NCI-H1694 treated with DMSO at 0.1 percent for 48 hours (cell line): ENCODE results near the gene TEDC2.
"Not testable (repeated sequence)": the region's sequence is repeated elsewhere in the genome, so short reads cannot be mapped to it uniquely, and the experiment has no call there.

ENCODE experiments used
- DNase-seq: peaks from one replicate; lab custom pipeline; 2025; lab: John Stamatoyannopoulos, UW

The TEDC2 gene

DNA sequence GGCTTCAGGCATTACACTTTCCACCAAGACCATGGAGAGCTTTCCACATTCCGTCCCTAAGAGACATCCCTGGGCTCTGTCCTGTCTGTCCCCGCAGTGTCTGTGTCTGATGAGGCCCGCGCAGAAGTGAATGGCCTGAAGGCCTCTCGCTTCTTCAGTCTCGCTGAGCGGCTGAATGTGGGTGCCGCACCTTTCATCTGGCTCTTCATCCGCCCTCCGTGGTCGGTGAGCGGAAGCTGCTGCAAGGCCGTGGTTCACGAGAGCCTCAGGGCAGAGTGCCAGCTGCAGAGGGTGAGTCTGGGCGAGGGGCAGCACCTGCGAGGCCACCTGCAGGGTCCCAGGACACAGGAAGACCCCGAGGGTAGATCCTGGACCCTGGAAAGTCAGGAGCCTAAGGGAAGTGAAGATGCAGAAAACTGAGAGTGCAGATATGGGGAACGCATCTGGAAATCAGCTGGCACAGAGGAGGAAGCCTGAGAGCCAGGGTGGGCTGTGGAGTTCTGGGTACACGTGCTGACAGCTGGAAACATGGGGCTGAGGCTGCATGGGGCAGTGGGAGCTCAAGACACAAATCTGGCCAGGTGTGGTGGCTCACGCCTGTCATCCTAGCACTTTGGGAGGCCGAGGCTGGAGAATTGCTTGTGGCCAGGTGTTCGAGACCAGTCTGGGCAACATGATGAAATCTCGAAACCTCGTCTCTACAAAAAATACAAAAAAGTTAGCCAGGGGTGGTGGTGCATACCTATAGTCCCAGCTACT, 22.7 kb upstream of the TEDC2 start:
- DNase-seq: no peak

DNA sequence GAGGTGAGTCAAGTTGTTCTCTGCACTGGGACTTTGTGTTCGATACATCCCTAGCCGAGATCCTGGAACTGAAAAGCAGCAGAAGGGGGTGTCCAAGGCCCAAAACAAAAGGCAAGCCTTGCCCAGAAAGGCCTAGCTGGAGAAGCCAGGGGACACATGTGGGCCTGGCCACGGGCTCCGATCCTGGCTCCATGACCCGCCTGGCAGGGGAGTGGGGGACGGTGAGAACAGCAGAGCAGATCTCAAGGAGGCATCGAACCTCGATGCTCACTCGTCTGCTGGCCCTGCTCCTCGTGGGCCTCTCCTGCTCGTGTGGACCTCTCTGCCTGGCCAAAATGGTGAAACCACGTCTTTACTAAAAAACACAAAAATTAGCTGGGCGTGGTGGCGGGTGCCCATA, 21.8 kb upstream of the TEDC2 start:
- no peak for DNase-seq

DNA sequence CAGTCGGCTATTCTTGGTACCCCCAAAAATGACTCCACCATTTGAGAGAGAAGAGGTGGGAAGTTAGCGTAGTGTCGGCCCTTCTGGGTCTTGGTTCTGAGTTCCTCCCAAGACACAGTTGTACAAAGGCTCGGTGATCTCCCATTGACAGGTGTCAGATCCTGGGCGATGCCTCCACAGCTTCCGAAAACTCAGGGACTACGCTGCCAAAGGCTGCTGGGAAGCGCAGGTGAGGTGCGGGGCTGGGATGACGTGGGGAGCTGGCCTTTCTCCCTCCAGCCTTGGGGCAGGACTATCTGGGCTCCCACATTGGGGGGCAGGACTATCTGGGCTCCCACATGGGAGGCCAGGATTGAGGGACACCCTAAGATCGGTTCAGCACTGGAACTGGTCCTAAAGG, 20.3 kb upstream of the TEDC2 start:
- no peak for DNase-seq

DNA sequence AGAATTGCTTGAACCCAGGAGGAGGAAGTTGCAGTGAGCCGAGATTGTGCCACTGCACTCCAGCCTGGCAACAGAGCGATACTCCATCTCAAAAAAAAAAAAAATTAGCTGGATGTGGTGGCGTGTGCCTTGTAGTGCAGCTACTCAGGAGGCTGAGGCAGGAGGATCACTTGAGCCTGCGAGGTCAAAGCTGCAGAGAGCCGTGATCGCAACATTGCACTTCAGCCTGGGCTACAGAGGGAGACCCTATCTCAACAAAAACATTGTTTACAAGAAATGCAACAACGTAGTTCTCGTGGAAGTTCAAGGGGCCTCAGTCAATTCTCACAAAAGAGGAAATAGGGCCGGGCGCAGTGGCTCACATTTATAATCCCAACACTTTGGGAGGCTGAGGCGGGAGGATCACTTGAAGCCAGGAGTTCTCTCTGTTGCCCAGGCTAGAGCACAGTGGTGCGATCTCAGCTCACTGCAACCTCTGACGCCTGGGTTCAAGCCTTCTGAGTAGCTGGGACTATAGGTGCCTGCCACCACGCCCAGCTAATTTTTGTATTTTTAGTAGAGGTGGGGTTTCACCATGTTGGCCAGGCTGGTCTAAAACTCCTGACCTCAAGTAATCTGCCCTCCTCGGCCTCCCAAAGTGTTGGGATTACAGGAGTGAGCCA, 18.6 kb upstream of the TEDC2 start:
- not testable (repeated sequence) for DNase-seq

DNA sequence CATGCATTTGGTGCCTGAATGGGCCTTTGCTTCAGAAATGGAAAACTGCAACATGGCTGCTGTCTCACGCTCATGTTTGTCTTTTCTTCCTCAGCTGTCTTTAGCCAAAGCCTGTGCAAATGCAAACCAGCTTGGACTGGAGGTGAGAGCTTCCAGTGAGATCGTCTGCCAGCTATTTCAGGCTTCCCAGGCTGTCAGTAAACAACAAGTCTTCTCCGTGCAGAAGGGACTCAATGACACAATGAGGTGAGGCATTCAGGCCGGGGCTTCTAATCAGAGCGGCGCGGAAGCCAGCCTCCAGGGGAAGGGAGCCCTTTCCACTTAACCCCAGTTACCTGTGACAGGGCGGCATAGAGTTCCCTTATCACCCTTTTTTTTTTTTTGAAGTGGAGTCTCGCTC, 16.4 kb upstream of the TEDC2 start:
- DNase-seq: no peak

DNA sequence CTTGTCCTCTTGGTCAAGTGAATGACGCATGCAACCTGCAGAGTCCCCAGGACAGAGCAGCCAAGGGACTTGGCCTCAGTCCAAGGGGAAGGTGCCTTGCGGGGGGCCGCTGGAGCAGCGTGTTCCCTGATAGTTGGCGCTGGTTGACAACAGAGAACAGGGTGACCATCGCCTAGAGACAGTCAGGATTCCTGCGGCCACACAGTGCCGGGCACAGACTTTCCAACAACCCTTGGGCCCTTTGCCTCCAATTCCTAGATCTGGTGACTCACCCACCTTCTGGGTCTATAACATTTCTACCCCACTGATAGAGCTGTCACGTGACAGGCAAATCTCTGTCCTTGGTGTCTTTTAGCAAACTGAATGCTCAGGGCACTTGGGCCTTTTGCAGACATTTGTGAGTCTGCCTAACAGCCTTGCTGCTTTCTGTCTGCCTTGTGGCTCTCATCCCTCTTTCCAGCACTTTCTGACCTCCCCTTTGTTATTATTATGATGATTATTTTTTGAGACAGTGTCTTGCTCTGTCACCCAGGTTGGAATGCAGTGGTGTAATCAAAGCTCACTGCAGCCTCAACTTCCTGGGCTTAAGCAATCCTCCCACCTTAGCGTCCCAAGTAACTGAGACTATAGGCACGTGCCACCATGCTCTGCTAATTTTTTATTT, 11.9 kb upstream of the TEDC2 start:
- DNase-seq: no peak

DNA sequence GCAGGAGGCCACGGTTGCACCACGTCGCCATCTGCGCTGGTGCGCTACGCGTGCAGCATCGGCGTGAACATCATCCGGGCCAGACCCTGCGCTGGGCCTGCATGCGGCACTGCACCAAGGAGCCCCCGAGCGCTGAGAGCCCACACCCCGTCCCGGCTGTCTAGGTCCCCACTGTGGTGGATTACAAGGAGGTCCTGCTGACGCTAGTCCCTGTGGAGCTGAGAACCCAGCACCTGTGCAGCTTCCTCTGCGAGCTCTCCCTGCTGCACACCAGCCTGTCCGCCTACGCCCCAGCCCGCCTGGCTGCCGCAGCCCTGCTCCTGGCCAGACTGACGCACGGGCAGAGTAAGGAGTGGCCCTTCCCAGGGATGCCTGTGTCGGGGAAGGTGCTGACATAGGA, 10.8 kb upstream of the TEDC2 start:
- no peak for DNase-seq

DNA sequence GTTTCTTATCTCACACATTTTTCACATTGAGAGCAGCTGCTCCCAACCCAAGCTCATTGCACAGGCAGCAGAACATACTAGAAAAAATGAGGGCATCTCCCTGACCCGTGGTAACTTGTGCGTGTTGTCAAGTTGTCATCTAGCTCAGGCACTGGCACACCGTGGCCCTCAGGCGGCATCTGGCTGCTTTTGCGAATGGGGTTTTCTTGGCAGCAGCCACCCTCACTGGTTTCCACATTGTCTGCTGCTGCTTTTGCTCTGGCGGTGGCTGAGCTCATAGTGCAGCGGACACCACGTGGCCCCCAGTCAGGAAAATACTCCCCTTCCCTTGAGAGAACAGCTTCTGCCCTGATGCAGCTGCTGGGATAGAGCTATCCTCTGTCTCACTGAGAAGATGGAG, 9.4 kb upstream of the TEDC2 start:
- peak; percentile 76 for DNase-seq

DNA sequence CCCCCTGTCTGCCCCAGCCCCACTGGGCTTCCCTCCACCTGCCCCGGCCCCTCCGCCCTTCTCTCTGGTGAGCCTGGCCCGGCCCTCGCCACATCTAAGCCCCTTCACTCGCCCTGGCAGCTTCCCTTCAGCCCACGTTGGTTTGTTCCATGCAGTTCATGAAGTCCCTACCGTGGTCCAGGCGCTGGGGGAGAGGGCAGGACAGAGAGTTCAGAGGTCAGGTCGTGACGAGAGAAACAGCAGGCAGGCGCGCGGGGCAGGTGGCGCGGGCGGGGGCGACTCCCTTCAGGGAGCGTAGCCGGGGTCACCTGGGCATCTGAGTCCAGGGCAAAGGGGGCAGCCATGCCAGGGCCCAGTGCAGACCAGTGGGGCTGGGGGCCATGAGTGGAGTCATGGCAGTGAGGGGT, 8.9 kb upstream of the TEDC2 start:
- DNase-seq: no peak

DNA sequence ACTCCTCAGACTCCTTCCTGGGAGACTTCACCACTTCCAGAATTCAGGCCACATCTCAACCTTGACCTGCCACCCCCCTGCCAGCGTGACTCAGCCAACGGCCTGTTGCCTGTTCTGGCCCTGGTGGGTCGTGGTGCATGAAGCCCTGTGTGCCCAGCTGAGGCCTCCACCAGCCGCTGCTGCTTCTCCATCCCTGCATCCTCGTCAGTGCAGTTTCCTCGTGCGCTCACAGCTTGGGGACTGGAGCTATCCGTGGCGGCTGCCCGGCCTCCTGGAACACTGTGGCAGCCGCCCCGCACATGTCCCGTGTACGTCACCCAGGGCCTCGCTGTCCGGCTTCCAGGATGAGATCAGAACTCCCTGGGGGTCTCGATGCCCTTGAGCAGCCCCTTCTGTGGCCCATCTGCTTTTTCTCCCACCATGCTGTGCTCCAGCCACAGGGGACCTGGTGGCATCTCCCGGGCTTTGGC, 8.0 kb upstream of the TEDC2 start:
- DNase-seq: no peak

DNA sequence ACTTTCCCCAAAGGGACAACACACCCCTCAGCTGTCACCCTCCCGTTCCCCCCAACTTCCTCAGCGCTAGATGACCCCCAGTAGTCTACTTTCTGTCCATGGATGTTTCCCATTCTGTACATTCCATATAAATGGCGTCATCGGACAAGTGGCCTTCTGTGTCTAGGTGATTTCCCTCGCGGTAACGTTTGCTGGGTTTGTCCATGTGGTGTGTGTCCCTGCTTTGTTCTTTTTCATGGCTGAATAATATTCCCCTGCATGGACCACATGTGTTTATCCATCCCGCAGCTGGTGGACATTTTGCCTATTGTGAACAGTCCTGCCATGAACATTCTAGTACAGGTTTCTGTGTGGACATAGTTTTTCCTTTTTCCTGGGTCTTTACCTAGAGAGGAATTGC, 7.3 kb upstream of the TEDC2 start:
- DNase-seq: no peak

DNA sequence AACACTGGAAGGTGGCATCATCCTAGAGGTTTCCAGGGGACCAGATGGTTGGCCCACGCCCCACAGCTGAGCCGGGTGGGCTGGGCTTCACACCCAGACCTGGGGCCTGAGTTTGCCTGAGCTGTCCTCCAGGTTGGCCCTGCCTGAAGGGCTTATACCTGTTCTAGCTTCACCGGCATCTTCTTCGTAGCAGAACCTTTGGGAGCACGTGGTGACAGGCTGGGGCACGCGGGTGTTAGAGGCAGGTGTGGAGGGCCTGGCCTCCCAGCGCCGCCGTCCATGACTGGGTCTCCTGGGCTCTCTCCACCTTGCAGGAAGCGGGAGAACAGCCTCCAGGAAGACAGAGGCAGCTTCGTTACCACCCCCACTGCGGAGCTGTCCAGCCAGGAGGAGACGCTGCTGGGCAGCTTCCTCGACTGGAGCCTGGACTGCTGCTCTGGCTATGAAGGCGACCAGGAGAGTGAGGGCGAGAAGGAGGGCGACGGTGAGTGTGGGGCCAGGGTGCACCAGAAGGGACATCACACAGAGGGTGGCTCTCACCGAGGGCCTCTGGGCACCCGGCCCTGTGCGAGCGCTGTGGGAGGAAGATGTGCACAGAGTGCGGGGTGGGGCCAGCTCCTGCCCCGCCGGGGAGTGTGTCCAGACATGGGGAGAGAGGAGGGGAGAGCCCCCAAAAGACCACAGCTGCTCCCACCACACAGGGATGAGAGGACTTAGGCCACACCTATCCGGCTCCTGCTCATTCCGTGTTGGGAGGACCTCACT, 4.6 kb upstream of the TEDC2 start:
- no peak for DNase-seq

DNA sequence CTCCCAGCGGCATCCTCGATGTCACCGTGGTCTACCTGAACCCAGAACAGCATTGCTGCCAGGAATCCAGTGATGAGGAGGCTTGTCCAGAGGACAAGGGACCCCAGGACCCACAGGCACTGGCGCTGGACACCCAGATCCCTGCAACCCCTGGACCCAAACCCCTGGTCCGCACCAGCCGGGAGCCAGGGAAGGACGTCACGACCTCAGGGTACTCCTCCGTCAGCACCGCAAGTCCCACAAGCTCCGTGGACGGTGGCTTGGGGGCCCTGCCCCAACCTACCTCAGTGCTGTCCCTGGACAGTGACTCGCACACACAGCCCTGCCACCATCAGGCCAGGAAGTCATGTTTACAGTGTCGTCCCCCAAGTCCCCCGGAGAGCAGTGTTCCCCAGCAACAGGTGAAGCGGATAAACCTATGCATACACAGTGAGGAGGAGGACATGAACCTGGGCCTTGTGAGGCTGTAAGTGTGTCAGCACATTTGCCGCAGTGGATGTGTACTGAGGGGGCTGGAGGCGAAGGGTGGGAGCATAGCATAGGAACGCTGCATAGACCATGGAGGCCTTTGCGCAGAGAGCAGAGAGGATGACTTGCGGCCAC, 3.3 kb upstream of the TEDC2 start:
- no peak for DNase-seq

DNA sequence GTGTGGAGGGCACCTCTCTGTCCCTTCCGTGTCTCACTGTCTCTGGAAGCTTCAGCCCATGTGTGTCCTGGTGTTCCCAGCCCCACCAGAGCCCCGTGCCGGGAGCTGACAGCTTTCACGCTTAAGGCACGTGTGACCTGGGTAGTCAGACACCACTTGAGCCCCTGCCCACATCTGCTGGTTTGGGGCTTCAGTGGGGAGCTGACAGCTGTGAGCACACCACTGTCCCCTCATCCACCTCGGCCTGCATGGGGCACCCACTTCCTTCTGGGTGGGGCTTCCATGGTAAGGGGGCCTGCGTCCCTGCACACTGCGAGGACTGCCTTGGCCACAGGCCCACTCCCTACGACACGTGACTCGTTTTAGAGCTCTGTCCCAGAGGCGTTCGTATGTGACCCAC, 2.6 kb upstream of the TEDC2 start:
- DNase-seq: no peak

DNA sequence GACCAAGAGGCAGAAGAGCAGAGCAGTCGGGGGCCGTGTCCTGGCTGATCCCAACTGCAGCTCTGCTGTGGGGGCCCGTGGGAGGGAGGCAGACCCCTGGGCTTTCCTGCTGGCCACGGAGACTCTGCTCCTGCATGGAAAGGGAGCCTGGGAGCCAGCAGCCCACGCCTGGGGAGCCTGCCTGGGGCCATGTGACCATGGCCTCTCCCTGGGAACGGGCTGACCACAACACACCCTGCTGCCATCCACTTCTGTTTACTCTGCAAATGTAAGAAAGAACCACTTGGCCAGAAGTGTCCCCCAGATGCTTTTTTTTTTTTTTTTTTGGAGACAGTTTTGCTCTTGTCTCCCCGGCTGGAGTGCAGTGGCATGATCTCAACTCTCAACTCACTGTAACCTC, 2.0 kb upstream of the TEDC2 start:
- DNase-seq: no peak

DNA sequence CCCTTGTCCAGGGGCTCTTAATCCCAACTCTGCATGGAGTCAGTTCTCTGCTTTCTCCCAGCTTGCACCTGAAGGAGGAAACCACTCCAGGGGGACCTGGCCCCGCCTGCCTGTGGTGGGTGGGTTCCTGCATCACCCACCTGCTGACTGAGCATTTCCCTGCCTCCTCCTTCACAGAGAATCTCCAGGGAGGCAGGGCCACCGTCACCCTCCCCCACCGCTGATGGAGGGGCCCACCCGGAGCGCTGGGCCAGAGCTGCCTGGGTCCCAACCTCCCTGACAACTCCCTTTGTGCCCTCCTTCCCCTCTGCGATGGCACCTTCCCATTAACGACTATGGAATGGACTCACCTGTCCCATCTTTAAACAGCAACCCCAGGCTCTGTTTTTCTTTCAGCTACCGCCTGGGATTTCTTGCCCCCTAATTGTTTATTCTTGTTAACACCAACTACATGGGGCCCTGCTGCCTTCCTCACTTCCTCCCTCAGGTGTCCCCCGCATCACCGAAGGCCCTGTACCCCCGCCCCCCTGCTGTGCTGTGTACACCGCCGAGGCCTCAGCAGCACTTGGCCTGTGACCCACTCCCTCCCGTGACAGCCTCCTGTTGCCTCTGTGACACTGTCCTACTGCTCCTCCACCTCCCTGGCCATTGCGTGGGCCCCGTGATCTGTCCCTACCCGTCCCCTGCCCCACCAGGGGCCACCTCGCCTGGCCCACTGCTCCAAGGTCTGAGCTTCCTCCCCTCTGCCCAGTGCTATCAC, 842 bp upstream of the TEDC2 start:
- DNase-seq: no peak

DNA sequence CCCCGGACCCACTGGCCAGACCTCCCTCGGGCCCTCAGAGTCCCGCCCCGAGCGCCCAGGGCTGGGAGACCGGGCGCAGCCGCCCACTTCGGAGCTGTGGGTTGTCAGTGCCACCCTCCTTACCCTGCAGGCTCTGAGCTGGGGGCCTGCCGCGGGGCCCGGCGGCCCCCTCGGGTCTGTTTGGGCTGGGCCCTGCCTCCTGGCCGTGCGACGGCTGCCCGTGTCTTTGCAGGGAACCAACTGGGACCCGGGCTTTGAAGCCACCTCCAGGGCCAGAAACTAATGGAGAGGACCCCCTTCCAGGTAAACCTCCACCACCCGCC, 443 bp downstream of the TEDC2 start:
- no peak for DNase-seq

DNA sequence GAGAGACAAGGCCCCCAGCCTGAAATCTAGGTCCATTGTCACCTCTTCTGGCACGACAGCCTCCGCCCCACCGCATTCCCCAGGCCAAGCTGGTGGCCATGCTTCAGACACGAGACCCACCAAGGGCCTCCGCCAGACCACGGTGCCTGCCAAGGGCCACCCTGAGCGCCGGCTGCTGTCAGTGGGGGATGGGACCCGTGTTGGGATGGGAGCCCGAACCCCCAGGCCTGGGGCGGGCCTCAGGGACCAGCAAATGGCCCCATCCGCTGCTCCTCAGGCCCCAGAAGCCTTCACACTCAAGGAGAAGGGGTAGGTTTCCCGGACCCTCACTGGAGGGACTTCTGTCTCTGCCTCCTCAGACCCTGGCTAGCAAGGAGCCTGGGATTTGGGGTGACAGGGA, 1.0 kb downstream of the TEDC2 start:
- DNase-seq: no peak

DNA sequence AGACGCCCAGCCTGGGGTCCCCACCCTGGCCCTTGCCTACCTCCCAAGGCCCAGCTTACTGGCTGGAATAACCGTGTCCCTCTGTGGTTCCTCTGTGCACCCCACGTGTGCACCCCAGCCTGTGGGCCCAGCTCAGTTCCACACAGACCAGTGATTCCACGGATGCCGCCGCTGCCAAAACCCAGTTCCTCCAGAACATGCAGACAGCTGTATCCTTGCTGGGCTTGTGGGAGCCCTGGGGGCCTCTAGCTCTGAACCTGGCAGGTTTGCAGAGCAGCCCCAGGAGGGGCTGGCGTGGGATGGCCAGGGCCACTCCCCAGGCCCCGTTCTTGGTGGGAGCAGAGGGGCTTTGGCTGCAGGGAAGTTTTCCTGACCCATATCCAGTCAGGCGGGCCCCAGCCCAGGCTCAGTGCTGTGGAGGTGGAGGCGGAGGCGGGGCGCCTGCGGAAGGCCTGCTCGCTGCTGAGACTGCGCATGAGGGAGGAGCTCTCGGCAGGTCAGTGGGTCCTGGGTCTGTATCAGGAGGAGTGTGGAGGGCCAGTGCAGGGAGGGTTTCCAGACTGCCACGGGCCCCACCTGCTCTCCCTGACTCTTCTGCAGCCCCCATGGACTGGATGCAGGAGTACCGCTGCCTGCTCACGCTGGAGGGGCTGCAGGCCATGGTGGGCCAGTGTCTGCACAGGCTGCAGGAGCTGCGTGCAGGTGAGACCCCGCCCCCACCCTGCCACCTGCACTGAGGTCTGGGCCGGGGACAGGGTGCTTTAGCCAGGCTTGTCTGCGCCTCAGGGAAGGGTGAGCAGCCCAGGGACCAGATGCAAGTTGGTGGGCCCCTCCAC, 2.3 kb downstream of the TEDC2 start:
- DNase-seq: no peak

DNA sequence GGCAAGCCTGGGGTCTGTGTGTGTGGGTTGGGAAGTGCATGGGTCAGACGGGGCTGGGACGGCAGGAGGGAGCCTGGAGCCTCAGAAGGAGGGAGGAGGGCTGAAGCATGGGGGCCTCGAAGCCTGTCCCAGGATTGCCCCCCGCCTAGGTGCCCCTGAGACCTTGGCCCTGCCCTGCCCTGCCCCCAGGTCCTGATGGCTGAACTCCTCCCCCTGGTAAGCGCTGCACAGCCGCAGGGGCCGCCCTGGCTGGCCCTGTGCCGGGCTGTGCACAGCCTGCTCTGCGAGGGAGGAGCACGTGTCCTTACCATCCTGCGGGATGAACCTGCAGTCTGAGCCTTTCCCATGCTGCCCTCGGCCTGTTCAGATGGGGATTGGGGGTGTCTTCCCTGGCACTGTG, 4.4 kb downstream of the TEDC2 start:
- no peak for DNase-seq
